GM13976 (cell line): ENCODE data around the gene OSBP2.

Experiments used
- DNase-seq: peaks from one replicate; pipeline ENCODE4 v3.0.0; 2012; ENCODE audit warnings: low spot score
- CTCF ChIP-seq: IDR thresholded peaks from 2 replicates; pipeline ENCODE4 v1.5.1; 2012; ENCODE audit warnings: borderline replicate concordance, mild to moderate bottlenecking; ENCODE audit not compliant: insufficient read depth; ENCODE audit errors: extremely low read depth, missing control alignments, control extremely low read depth
- in situ Hi-C: fragments of 300-500 bp; cut with MboI; formaldehyde crosslinking; loops from one replicate; pipeline ENCODE4 v1.12.0; 2022; ENCODE audit warnings: low sequenced_read_pairs, mixed read lengths, inconsistent platforms; ENCODE audit not compliant: unreplicated experiment

The OSBP2 gene, protein sequence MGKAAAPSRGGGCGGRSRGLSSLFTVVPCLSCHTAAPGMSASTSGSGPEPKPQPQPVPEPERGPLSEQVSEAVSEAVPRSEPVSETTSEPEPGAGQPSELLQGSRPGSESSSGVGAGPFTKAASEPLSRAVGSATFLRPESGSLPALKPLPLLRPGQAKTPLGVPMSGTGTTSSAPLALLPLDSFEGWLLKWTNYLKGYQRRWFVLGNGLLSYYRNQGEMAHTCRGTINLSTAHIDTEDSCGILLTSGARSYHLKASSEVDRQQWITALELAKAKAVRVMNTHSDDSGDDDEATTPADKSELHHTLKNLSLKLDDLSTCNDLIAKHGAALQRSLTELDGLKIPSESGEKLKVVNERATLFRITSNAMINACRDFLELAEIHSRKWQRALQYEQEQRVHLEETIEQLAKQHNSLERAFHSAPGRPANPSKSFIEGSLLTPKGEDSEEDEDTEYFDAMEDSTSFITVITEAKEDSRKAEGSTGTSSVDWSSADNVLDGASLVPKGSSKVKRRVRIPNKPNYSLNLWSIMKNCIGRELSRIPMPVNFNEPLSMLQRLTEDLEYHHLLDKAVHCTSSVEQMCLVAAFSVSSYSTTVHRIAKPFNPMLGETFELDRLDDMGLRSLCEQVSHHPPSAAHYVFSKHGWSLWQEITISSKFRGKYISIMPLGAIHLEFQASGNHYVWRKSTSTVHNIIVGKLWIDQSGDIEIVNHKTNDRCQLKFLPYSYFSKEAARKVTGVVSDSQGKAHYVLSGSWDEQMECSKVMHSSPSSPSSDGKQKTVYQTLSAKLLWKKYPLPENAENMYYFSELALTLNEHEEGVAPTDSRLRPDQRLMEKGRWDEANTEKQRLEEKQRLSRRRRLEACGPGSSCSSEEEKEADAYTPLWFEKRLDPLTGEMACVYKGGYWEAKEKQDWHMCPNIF

DNA sequence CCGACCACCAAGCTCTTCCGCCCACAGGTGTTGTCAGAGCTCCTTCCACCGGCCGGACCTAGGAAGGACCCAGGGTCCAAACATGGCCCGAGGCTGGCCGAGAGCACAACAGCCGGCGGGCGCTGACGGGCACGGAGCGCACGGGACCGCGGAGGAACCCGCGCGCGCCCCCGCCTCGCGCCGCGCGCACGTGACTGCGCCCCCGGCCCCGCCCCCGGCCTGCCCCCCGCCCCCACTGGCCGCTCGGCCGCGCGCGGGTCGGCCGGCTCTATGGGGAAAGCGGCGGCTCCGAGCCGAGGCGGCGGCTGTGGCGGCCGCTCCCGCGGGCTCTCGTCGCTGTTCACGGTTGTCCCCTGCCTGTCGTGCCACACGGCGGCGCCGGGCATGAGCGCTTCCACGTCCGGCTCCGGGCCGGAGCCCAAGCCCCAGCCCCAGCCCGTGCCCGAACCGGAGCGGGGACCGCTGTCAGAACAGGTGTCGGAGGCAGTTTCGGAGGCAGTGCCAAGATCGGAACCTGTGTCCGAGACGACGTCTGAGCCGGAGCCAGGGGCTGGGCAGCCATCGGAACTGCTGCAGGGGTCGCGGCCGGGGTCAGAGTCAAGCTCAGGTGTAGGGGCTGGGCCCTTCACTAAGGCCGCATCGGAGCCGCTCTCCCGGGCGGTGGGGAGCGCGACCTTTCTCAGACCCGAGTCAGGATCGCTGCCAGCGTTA lies at the start of gene OSBP2:
Gene OSBP2, plus strand, starts transcription at position 235 of the 711 bp plus-strand sequence. Its CDS starts 36 bp downstream, at position 271.
- in situ Hi-C loops, result no loop called here
- peak; percentile 63 for DNase-seq
- no peak for TF ChIP-seq CTCF

GRCh38 chr22:30646518-30647160 lies 48.0 kb upstream of the OSBP2 start:
- no peak for DNase-seq
- in situ Hi-C loops, result loop anchor here (25.0 kb wide), 1 partner anchor 266 kb away; no protein-coding TSS in a partner anchor
- TF ChIP-seq CTCF, result no peak

GRCh38 chr22:30647536-30647935 lies 47.1 kb upstream of the OSBP2 start:
- DNase-seq, result no peak
- no peak for TF ChIP-seq CTCF
- in situ Hi-C loops, result loop anchor here (25.0 kb wide), 1 partner anchor 265 kb away; no protein-coding TSS in a partner anchor

GRCh38 chr22:30648825-30649224 lies 45.8 kb upstream of the OSBP2 start:
- in situ Hi-C loops, result loop anchor here (25.0 kb wide), 1 partner anchor 263 kb away; no protein-coding TSS in a partner anchor
- TF ChIP-seq CTCF, result no peak
- DNase-seq, result no peak

DNA sequence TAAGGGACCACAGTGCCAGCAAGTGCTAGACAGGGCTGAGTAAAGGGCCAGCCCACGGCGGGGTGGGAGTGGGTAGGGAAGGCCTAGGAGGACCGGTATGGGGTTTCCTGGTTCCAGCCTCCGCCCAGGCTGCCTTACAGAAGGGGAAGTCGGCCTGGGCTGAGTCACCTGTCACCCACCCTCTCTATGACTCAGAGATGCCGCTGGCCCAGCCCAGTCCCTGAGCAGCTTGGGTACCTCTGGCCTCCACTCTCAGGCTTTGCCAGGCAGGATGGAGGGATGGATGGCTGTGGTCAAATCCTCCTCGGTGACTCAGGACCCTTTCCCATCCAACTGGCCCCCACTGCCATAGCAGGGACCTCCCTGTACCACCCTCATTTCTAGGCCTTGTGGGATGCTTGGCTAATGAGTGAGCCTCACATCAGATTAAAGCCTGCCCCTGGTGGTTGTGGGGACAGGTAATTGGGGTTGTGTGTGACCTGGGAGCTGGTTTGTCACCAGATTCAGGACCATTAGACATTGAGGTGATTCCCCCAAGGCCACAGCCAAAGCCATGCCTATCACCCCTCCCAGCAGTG lies 45.2 kb upstream of the OSBP2 start:
- no peak for TF ChIP-seq CTCF
- in situ Hi-C loops, result loop anchor here (25.0 kb wide), 1 partner anchor 263 kb away; no protein-coding TSS in a partner anchor
- DNase-seq, result peak; percentile 82
